HL-60 (cell line): ENCODE data around the gene CACNA1S.

Experiments
- DNase-seq, 2 experiments: peaks; one replicate each; pipeline ENCODE4 v3.0.0-alpha.2; 2010 to 2020; ENCODE audit warnings: low read depth in 1 of 2, low spot score in 1 of 2
- H3K27ac ChIP-seq: fragments of 250-450 bp; sonication (Bioruptor Pico); replicated peaks from 2 replicates; pipeline ENCODE4 v1.5.1; 2020; ENCODE audit warnings: mild to moderate bottlenecking, moderate library complexity
- H3K27me3 ChIP-seq: fragments of 250-450 bp; sonication (Bioruptor Pico); 2 replicates; pipeline ENCODE4 v1.5.1; 2021; ENCODE audit warnings: mild to moderate bottlenecking, moderate library complexity; ENCODE audit not compliant: insufficient read depth, poor library complexity, severe bottlenecking
- H3K4me3 ChIP-seq: replicated peaks from 2 replicates; pipeline ENCODE4 v1.5.1; 2011; ENCODE audit warnings: mild to moderate bottlenecking, control low read depth, low read length; ENCODE audit not compliant: insufficient read depth
- GABPA ChIP-seq: IDR thresholded peaks from 2 replicates; pipeline ENCODE4 v1.6.1; 2012; ENCODE audit warnings: low read depth
- POLR2AphosphoS5 ChIP-seq: IDR thresholded peaks from 2 replicates; pipeline ENCODE4 v1.6.1; 2012; ENCODE audit warnings: low read depth
- SPI1 ChIP-seq: IDR thresholded peaks from 2 replicates; pipeline ENCODE4 v1.6.1; 2012; ENCODE audit warnings: low read depth, mild to moderate bottlenecking, borderline replicate concordance
- TF ChIP-seq, protein P1 (sequence below): IDR thresholded peaks from 2 replicates; pipeline ENCODE4 v1.6.1; 2012; ENCODE audit warnings: low read depth; ENCODE audit not compliant: insufficient replicate concordance
- TF ChIP-seq, protein P2 (sequence below): IDR thresholded peaks from one replicate; pipeline ENCODE4 v1.5.1; 2011; ENCODE audit warnings: low read length, control low read depth, inconsistent platforms; ENCODE audit not compliant: insufficient read depth

CACNA1S gene

DNA sequence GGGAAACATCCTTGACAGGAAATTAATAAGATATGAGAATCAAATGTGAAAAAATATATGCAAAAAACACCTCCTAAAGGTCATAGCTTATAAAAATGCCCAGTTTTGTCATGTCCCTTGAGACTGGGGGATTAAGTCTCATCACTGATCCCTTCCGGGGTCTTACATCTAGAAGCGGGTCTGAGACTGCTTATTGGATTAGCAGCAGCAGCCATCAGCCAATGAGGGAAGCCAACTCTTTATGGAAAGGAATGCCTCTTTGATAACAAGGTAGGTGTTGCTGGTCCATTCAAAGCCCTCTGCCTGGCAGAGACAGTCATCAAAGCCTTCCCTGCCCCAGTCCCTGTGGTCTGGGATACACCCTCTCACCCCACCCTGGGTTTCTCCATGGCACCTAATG lies 3.9 kb upstream of the CACNA1S start:
- no peak for DNase-seq
- Histone ChIP-seq H3K4me3 (no peak overlapping the region), H3K27ac (no peak overlapping the region), H3K27me3 (peaks cover 3% of the 10 kb centered on the region)
- TF ChIP-seq, protein P1, sequence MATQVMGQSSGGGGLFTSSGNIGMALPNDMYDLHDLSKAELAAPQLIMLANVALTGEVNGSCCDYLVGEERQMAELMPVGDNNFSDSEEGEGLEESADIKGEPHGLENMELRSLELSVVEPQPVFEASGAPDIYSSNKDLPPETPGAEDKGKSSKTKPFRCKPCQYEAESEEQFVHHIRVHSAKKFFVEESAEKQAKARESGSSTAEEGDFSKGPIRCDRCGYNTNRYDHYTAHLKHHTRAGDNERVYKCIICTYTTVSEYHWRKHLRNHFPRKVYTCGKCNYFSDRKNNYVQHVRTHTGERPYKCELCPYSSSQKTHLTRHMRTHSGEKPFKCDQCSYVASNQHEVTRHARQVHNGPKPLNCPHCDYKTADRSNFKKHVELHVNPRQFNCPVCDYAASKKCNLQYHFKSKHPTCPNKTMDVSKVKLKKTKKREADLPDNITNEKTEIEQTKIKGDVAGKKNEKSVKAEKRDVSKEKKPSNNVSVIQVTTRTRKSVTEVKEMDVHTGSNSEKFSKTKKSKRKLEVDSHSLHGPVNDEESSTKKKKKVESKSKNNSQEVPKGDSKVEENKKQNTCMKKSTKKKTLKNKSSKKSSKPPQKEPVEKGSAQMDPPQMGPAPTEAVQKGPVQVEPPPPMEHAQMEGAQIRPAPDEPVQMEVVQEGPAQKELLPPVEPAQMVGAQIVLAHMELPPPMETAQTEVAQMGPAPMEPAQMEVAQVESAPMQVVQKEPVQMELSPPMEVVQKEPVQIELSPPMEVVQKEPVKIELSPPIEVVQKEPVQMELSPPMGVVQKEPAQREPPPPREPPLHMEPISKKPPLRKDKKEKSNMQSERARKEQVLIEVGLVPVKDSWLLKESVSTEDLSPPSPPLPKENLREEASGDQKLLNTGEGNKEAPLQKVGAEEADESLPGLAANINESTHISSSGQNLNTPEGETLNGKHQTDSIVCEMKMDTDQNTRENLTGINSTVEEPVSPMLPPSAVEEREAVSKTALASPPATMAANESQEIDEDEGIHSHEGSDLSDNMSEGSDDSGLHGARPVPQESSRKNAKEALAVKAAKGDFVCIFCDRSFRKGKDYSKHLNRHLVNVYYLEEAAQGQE: no peak
- no peak for TF ChIP-seq POLR2AphosphoS5

DNA sequence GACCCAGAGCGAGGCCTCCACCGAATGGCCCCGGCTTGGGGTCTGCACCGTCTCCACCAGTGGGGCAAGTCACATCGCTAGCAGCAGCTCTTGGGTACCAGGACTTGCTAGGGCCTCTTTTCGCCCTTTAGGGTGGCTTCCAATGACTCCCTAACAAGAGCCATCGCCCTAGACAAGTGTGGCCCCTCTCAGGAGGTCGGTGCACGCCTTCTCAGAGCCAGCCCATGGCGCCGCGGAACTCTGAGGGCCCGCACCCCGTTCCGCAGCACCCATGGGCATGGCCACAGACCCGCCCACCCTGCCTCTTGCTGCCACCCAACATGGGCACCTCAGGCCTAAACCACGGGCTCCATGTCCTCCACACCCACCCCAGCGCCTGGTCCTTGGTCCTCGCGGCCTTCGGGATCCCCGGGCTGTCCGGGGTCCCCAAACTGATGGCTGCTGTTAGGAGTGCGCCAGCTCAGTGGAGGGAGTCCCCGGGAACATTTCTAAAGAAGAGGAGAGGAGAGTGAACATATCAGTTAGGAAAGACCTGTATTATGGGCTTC lies 3.2 kb upstream of the CACNA1S start:
- Histone ChIP-seq H3K27me3 (peaks cover 3% of the 10 kb centered on the region), H3K4me3 (no peak overlapping the region), H3K27ac (no peak overlapping the region)
- TF ChIP-seq, protein P1: no peak
- TF ChIP-seq SPI1 (no peak), POLR2AphosphoS5 (no peak), GABPA (no peak)
- TF ChIP-seq, protein P2, sequence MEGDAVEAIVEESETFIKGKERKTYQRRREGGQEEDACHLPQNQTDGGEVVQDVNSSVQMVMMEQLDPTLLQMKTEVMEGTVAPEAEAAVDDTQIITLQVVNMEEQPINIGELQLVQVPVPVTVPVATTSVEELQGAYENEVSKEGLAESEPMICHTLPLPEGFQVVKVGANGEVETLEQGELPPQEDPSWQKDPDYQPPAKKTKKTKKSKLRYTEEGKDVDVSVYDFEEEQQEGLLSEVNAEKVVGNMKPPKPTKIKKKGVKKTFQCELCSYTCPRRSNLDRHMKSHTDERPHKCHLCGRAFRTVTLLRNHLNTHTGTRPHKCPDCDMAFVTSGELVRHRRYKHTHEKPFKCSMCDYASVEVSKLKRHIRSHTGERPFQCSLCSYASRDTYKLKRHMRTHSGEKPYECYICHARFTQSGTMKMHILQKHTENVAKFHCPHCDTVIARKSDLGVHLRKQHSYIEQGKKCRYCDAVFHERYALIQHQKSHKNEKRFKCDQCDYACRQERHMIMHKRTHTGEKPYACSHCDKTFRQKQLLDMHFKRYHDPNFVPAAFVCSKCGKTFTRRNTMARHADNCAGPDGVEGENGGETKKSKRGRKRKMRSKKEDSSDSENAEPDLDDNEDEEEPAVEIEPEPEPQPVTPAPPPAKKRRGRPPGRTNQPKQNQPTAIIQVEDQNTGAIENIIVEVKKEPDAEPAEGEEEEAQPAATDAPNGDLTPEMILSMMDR: no peak
- no peak for DNase-seq

DNA sequence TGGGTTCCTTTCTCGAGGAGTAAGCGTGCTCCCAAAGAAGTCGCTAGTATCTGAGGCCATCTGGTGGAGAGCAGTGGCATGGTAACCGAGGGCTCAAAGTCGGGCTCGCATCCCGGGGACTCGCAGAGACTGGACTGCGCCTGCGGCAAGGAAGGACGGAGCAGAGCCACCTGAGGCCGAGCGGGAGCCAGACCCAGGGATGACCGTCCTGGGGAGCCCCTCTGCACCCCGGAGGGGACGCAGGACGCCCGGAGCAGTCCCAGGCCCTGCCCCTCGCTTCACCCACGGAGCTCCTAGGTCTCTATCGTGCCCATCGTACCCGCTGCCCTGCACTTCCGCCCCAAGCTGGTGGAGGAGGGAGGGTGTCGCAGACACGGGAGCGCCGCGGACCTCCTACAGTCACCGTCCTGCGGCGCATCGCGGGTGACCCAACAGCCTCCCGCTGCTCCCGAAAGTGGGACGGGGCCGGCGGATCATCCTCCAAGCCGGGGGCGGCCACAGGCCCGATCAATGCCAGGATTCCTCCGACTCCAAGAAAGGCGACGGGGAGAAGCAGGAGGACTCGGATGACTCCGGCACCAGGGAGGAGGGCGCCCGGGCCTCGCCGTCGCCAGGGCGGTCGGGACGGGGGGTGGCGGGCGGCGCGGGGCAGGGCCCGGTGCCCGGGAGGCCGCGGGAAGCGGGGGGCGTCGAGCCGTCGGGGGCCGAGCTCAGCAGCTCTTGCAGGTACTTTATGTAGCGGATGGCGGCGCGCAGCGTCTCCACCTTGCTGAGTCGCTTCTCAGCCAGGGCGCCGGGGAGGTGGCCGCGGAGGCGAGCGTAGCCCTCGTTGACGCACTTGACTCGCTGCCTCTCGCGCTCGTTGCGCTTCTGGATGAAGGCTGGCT lies 2.3 kb upstream of the CACNA1S start:
- Histone ChIP-seq H3K27me3 (peaks cover 3% of the 10 kb centered on the region), H3K27ac (no peak overlapping the region), H3K4me3 (peak overlapping the region; percentile 65)
- peak; percentile 69 to 87 for DNase-seq
- TF ChIP-seq, protein P2: peak; percentile 84
- TF ChIP-seq SPI1: peak; percentile 68; the same call in 1 of the 2 replicates
- no peak for TF ChIP-seq GABPA
- no peak for TF ChIP-seq POLR2AphosphoS5
- TF ChIP-seq, protein P1: no peak
